ENCODE results near the gene PRR13.
A peak's percentile ranks its signal among the peaks of the same experiment; 100 is the strongest.

PRR13 gene

GRCh38 chr12:53474077-53474476, 32.5 kb downstream of the PRR13 start:
- no peak overlapping the region for H3K4me3 ChIP-seq (ENCODE audit: low read depth, low read length)
- no peaks in the 10 kb centered on the region for H3K27me3 ChIP-seq (ENCODE audit: insufficient read depth, low read depth, severe bottlenecking)
- no peak for DNase-seq
- no peak for TF ChIP-seq CTCF (IDR thresholded peaks at IDR 0.05; ENCODE audit: low read depth, low read length)
- H3K36me3 ChIP-seq = peaks cover 95% of the 10 kb centered on the region
- no peaks in the 10 kb centered on the region for H3K9me3 ChIP-seq (ENCODE audit: severe bottlenecking)
- no peak overlapping the region for H3K27ac ChIP-seq

GRCh38 chr12:53474819-53475218, 33.3 kb downstream of the PRR13 start:
- Histone ChIP-seq H3K4me3 (ENCODE audit: low read depth, low read length) (no peak overlapping the region), H3K36me3 (peaks cover 93% of the 10 kb centered on the region), H3K27me3 (ENCODE audit: insufficient read depth, low read depth, severe bottlenecking) (no peaks in the 10 kb centered on the region), H3K27ac (no peak overlapping the region), H3K9me3 (ENCODE audit: severe bottlenecking) (no peaks in the 10 kb centered on the region)
- DNase-seq = no peak
- no peak for TF ChIP-seq CTCF (IDR thresholded peaks at IDR 0.05; ENCODE audit: low read depth, low read length)

GRCh38 chr12:53476769-53477209, 35.3 kb downstream of the PRR13 start:
- H3K27me3 ChIP-seq (ENCODE audit: insufficient read depth, low read depth, severe bottlenecking) = no peaks in the 10 kb centered on the region
- H3K9me3 ChIP-seq (ENCODE audit: severe bottlenecking) = no peaks in the 10 kb centered on the region
- peaks cover 95% of the 10 kb centered on the region for H3K36me3 ChIP-seq
- no peak overlapping the region for H3K4me3 ChIP-seq (ENCODE audit: low read depth, low read length)
- peak; percentile 13; the same call in 1 of the 2 replicates for TF ChIP-seq CTCF (IDR thresholded peaks at IDR 0.05; ENCODE audit: low read depth, low read length)
- DNase-seq = no peak
- no peak overlapping the region for H3K27ac ChIP-seq

GRCh38 chr12:53478865-53479264, 37.3 kb downstream of the PRR13 start:
- Histone ChIP-seq H3K4me3 (ENCODE audit: low read depth, low read length) (no peak overlapping the region), H3K27ac (peak overlapping the region; percentile 4; the same call in 1 of the 2 replicates), H3K27me3 (ENCODE audit: insufficient read depth, low read depth, severe bottlenecking) (no peaks in the 10 kb centered on the region), H3K9me3 (ENCODE audit: severe bottlenecking) (no peaks in the 10 kb centered on the region), H3K36me3 (peaks cover 95% of the 10 kb centered on the region)
- TF ChIP-seq CTCF (IDR thresholded peaks at IDR 0.05; ENCODE audit: low read depth, low read length) = no peak
- DNase-seq = no peak

GRCh38 chr12:53479331-53479730, 37.8 kb downstream of the PRR13 start:
- H3K27ac ChIP-seq = peak overlapping the region; percentile 4; the same call in 1 of the 2 replicates
- H3K36me3 ChIP-seq = peaks cover 95% of the 10 kb centered on the region
- DNase-seq = no peak
- no peaks in the 10 kb centered on the region for H3K9me3 ChIP-seq (ENCODE audit: severe bottlenecking)
- no peak overlapping the region for H3K4me3 ChIP-seq (ENCODE audit: low read depth, low read length)
- no peak for TF ChIP-seq CTCF (IDR thresholded peaks at IDR 0.05; ENCODE audit: low read depth, low read length)
- H3K27me3 ChIP-seq (ENCODE audit: insufficient read depth, low read depth, severe bottlenecking) = no peaks in the 10 kb centered on the region

Measured in WERI-Rb-1 (cell line).